NCI-H2081 (cell line): ENCODE data around the gene TERT.
A peak's percentile ranks its signal among the peaks of the same experiment; 100 is the strongest.
"Not testable (repeated sequence)": the region's sequence is repeated elsewhere in the genome, so short reads cannot be mapped to it uniquely, and the experiment has no call there.

ENCODE experiments used
- DNase-seq, 2 experiments: peaks; one replicate each; lab custom pipeline; 2025; lab: John Stamatoyannopoulos, UW

TERT gene

DNA sequence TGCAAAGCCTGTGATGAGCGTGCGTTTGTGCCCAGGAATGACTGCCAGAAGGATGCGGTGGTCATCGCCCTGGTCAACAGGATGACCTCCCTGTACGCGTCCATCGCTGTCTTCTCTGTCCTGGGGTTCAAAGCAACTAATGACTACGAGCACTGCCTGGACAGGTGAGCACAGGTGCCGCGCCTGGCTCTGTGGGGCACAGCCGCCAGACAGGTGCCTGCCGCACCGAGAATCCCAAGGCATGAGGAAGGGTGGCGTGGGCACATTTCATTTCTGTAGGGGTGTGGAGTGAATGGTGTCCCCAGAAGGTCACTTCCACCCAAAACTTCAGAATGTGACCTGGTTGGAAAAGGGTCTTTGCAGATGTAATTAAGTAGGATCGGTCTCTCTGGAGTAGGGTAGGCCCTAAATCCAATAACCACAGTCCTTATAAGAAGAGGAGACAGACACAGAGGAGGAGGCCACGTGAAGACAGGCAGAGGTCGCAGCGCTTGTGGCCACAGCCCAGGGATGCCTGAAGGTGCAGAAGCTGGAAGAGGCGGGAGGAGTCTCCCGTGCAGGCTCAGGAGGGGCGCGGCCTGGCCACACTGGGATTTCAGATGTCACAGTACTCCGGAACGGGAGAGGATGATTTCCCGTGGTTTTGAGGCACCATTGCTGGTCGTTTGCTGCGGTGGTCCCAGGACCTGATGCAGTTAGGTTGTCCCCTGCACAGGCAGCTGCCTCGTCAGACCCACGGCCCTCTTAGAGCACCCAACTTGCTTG lies 54.2 kb downstream of the TERT start:
- no peak for DNase-seq

GRCh38 chr5:1239505-1240251 lies 55.2 kb downstream of the TERT start:
- peak in 1 of 2 experiments; percentile 51 for DNase-seq

DNA sequence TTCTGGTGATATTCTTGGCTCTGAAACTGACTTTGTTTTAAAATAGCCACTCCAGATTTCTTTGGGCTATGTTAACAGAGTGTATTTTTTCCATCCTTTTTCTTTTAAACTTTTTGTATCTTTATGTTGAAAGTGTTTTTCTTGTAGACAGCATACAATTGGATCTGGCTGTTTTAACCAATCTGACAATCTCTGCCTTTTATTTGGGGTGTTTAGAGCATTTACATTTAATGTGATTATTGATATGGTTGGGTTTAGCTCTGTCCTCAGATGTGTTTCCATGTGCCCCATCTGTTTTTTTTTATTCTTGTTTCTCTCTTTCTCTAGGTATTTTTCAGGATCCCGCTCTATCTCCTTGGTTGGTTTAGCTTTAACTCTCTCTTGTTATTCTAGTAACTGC lies 59.0 kb downstream of the TERT start:
- DNase-seq = no peak

GRCh38 chr5:1235379-1235778 lies 59.5 kb downstream of the TERT start:
- no peak for DNase-seq

DNA sequence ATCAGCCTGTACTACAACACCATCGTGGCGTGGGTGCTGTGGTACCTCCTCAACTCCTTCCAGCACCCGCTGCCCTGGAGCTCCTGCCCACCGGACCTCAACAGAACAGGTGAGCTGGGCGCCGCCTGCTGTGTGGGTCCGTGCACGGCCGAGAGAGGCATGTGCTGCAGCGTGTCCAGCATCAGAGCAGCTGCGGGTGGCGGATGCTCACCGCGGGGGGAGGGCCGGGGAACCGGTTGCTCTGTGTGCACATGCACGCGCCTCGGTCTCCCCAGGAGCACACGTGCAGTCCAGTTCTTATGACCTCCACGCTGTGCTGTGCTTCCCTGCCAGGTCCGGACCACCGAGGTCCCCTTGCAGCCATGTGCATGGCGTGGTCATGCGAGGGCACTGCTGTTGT lies 62.1 kb downstream of the TERT start:
- no peak for DNase-seq

GRCh38 chr5:1231354-1231905 lies 63.4 kb downstream of the TERT start:
- DNase-seq = no peak

GRCh38 chr5:1230551-1230950 lies 64.3 kb downstream of the TERT start:
- no peak for DNase-seq

- no peak for DNase-seq
Observed at GRCh38 chr5:1229822-1230221, 65.0 kb downstream of the TERT start.

GRCh38 chr5:1229023-1229422 lies 65.8 kb downstream of the TERT start:
- DNase-seq = not testable (repeated sequence)

DNA sequence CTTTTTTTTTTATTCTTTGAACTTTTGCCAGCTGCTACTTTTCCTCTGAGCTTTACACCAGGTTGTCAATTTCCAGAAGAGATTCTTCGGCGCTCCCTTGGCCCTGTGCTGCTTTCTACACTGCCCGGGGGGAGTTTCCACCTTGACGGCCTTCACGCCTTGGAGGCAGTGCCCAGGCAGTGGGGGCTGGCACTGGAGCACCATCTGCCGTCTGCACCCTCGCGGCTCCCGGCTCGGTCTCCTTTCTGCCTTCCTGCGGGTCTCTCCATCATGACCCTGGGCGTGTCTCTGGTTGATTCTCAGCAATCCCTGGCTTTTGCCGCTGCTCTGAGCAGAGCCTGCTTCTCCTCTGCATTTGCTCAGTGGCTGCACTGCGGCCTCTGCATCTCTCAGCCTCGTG lies 66.7 kb downstream of the TERT start:
- DNase-seq = no peak

GRCh38 chr5:1227667-1228066 lies 67.2 kb downstream of the TERT start:
- peak in 1 of 2 experiments; percentile 36 for DNase-seq

DNA sequence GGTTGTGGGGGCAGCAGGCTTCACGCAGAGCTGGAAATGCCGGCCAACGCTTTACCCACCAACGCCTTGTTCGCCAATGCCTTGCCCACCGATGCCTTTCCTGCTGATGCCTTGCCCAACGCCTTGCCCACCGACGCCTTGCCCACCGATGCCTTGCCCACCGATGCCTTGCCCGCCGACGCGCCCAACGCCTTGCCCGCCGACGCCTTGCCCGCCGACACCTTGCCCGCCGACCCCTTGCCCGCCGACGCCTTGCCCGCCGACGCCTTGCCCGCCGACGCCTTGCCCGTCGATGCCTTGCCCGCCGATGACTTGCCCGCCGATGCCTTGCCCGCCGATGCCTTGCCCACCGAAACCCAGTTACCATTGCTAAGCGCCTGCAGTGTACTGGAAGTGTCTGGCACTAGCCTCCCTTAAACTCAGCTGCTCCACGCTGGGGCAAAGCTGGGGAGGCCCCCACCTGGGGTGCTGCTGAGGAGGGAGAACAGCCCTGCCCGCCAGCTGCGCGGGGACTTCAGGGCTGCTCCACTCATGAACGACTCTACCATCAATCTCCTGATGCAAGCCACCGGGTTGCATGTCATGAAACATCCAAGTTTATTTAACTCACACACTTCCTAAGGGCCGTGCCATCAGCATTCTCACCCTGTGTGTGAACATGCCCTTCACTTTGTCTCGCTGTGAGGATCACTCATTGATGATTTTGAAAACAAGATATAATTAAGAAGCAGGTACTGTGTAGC lies 67.9 kb downstream of the TERT start:
- DNase-seq = no peak

DNA sequence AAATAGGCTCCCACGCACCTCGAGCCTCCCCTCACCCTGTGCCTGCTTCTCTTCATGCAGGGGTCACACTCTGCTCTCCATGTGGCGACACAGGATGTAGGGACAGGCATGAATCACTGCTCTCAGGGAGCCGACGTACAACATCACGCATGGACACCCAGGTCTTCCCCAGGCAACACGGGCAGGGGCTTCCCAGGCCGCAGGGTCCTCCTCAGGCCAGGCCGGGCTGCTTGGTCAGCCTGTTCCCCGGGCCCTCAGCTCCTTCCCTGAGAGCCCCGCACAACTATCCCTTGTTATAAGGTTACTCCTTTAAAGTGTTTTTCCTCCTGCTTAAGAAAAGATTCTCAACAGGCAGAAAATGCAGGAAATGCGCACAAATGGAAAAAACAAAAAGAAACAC lies 68.6 kb downstream of the TERT start:
- DNase-seq = no peak

- no peak for DNase-seq
Observed at GRCh38 chr5:1225081-1225480, 69.8 kb downstream of the TERT start, which contains the start of gene SLC6A18. Gene SLC6A18, plus strand, starts transcription at chr5:1225381. Its CDS starts 97 bp downstream, at chr5:1225478.

DNA sequence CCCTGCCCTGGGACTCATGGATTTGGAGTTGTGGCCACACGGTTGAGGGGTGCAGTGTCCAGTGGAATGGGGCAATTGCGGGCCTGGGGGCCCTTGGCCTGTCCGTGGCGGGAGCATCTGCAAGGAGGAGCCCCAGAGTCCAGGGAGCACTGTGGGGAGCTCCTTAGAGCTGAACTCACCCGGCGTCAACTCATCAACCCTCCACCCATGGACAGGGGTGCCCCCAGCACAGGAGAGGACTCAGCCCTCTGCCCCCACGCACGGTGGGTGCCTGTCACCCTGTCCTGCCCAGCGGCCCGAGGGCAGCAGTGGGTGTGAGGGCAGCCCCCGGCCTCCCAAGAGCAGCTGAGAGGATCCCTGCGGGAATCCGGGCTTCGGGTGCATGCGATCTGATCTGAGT lies 70.2 kb downstream of the TERT start:
- no peak for DNase-seq

DNA sequence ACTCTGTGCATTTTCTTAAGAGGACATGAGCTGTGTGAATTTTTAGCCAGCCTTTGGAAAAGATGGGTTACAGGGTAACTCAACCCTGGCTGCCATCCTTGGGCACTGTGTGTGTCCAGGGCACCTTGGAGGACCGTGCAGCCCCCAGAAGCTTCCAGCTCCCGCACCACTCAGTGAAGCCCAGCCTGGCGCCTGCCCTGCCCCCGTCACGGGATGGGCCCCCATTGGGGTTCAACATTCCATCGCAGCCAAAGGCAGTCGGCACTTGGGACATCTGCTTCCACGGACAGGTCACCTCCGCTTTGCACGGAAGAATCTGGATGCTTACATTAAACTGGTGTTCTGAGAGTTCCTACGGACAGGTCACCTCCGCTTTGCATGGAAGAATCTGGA lies 71.6 kb downstream of the TERT start:
- DNase-seq = no peak

DNA sequence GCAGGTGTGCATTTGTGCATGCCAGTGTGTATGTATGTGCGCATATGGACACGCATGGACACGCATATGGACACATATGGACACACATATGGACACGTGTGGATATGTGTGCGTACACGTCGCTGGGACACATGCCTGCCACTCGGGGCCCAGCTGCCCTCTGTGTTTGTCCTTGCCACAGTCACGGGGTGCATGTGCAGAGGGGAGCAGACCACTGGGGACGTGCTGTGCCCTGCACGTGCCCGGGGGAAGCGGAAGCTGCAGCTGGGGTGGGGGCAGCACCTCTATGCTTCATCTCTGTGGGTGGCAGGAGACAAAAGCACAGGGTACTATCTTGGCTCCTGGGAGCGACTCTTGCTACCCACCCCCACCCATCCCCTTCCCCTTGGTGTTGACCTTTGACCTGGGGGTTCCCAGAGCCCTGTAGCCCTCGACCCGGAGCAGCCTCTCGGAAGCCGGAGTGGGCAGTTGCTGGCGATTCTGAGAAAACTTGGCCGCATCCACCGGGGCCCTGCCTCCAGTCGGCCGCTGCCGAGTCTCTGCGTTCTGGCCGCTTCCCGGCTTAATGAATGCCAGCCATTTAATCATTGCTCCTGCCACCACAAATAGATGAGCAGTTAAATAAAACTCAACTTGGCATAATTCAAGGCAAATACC lies 72.1 kb downstream of the TERT start:
- no peak for DNase-seq

GRCh38 chr5:1222147-1222546 lies 72.7 kb downstream of the TERT start:
- DNase-seq = no peak

DNA sequence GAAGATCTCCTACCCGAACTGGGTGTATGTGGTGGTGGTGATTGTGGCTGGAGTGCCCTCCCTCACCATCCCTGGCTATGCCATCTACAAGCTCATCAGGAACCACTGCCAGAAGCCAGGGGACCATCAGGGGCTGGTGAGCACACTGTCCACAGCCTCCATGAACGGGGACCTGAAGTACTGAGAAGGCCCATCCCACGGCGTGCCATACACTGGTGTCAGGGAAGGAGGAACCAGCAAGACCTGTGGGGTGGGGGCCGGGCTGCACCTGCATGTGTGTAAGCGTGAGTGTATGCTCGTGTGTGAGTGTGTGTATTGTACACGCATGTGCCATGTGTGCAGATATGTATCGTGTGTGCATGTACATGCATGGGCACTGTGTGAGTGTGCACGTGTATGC lies 73.1 kb downstream of the TERT start:
- no peak for DNase-seq

GRCh38 chr5:1220831-1221230 lies 74.0 kb downstream of the TERT start:
- no peak for DNase-seq

DNA sequence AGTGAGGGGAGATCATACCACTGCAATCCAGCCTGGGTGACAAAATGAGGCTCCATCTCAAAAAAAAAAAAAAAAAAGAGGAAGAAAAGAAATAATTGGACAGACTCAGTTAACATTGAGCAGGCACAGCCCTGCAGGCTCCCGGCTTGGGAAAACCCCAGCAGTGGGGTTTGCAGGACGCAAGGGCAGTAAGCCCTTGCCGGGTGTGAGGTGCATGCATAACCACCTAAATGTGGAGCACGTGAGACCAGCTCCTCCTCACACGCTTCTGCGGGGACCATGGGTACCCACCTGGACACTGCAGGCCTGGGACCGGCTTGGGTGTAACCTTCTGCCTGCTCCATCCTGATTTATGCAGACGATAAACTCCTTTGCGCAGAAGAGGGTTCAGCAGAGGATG lies 74.5 kb downstream of the TERT start:
- no peak for DNase-seq

- DNase-seq = no peak
Observed at GRCh38 chr5:1219768-1220100, 75.1 kb downstream of the TERT start.
